ENCODE data around the gene FAM241B. TPM values are rescaled to one million over a fixed set of nuclear protein-coding genes. Genes with fewer than 3 reads are reported as not detected.

The FAM241B gene
- total RNA-seq, 1 donor from 2014 or later: not detected

- no peaks in the 10 kb centered on the region for H3K4me1 ChIP-seq (ENCODE audit: control insufficient read depth in 3 of 3, insufficient read depth in 3 of 3, low read length in 3 of 3)
Measured at GRCh38 chr10:69663369-69663947, 33.4 kb downstream of the FAM241B start.

GRCh38 chr10:69665474-69666320 lies 35.6 kb downstream of the FAM241B start:
- H3K9ac ChIP-seq (ENCODE audit: low read depth in 1 of 3, low read length in 3 of 3): no peak overlapping the region
- peaks cover 4 to 46% (median 36%) of the 10 kb centered on the region in 3 donors for H3K27me3 ChIP-seq (ENCODE audit: control insufficient read depth in 3 of 3, insufficient read depth in 3 of 3, low read length in 3 of 3)
- no peak overlapping the region for H3K27ac ChIP-seq (ENCODE audit: low read depth, low read length)
- H3K4me1 ChIP-seq (ENCODE audit: control insufficient read depth in 3 of 3, insufficient read depth in 3 of 3, low read length in 3 of 3): no peaks in the 10 kb centered on the region
- no peaks in the 10 kb centered on the region for H3K9me3 ChIP-seq (ENCODE audit: control insufficient read depth in 3 of 3, low read length in 3 of 3)
- H3K36me3 ChIP-seq (ENCODE audit: control insufficient read depth in 3 of 3, insufficient read depth in 3 of 3, low read length in 3 of 3): no peaks in the 10 kb centered on the region
- H3K4me3 ChIP-seq (ENCODE audit: low read length in 3 of 3): no peak overlapping the region

More at GRCh38 chr10:69663369-69663947, 33.4 kb downstream of the FAM241B start:
- Histone ChIP-seq H3K9ac (ENCODE audit: low read depth in 1 of 3, low read length in 3 of 3) (no peak overlapping the region), H3K27me3 (ENCODE audit: control insufficient read depth in 3 of 3, insufficient read depth in 3 of 3, low read length in 3 of 3) (peaks cover 0 to 40% (median 18%) of the 10 kb centered on the region in 3 donors), H3K27ac (ENCODE audit: low read depth, low read length) (no peak overlapping the region), H3K4me3 (ENCODE audit: low read length in 3 of 3) (no peak overlapping the region), H3K36me3 (ENCODE audit: control insufficient read depth in 3 of 3, insufficient read depth in 3 of 3, low read length in 3 of 3) (no peaks in the 10 kb centered on the region), H3K9me3 (ENCODE audit: control insufficient read depth in 3 of 3, low read length in 3 of 3) (no peaks in the 10 kb centered on the region)

- Histone ChIP-seq H3K27ac (ENCODE audit: low read depth, low read length) (no peak overlapping the region), H3K27me3 (ENCODE audit: control insufficient read depth in 3 of 3, insufficient read depth in 3 of 3, low read length in 3 of 3) (peaks cover 4 to 46% (median 36%) of the 10 kb centered on the region in 3 donors), H3K4me1 (ENCODE audit: control insufficient read depth in 3 of 3, insufficient read depth in 3 of 3, low read length in 3 of 3) (no peaks in the 10 kb centered on the region), H3K9me3 (ENCODE audit: control insufficient read depth in 3 of 3, low read length in 3 of 3) (no peaks in the 10 kb centered on the region), H3K4me3 (ENCODE audit: low read length in 3 of 3) (no peak overlapping the region), H3K9ac (ENCODE audit: low read depth in 1 of 3, low read length in 3 of 3) (no peak overlapping the region), H3K36me3 (ENCODE audit: control insufficient read depth in 3 of 3, insufficient read depth in 3 of 3, low read length in 3 of 3) (no peaks in the 10 kb centered on the region)
Measured at GRCh38 chr10:69666756-69667155, 36.7 kb downstream of the FAM241B start.

GRCh38 chr10:69668721-69669120 lies 38.7 kb downstream of the FAM241B start:
- Histone ChIP-seq H3K4me1 (ENCODE audit: control insufficient read depth in 3 of 3, insufficient read depth in 3 of 3, low read length in 3 of 3) (no peaks in the 10 kb centered on the region), H3K9ac (ENCODE audit: low read depth in 1 of 3, low read length in 3 of 3) (no peak overlapping the region), H3K9me3 (ENCODE audit: control insufficient read depth in 3 of 3, low read length in 3 of 3) (no peaks in the 10 kb centered on the region), H3K4me3 (ENCODE audit: low read length in 3 of 3) (no peak overlapping the region), H3K27ac (ENCODE audit: low read depth, low read length) (no peak overlapping the region), H3K36me3 (ENCODE audit: control insufficient read depth in 3 of 3, insufficient read depth in 3 of 3, low read length in 3 of 3) (no peaks in the 10 kb centered on the region), H3K27me3 (ENCODE audit: control insufficient read depth in 3 of 3, insufficient read depth in 3 of 3, low read length in 3 of 3) (peaks cover 4 to 41% (median 36%) of the 10 kb centered on the region in 3 donors)

GRCh38 chr10:69669409-69669808 lies 39.4 kb downstream of the FAM241B start:
- H3K9me3 ChIP-seq (ENCODE audit: control insufficient read depth in 3 of 3, low read length in 3 of 3): no peaks in the 10 kb centered on the region
- no peak overlapping the region for H3K9ac ChIP-seq (ENCODE audit: low read depth in 1 of 3, low read length in 3 of 3)
- peaks cover 4 to 36% (median 34%) of the 10 kb centered on the region in 3 donors for H3K27me3 ChIP-seq (ENCODE audit: control insufficient read depth in 3 of 3, insufficient read depth in 3 of 3, low read length in 3 of 3)
- H3K4me1 ChIP-seq (ENCODE audit: control insufficient read depth in 3 of 3, insufficient read depth in 3 of 3, low read length in 3 of 3): no peaks in the 10 kb centered on the region
- no peak overlapping the region for H3K4me3 ChIP-seq (ENCODE audit: low read length in 3 of 3)
- H3K36me3 ChIP-seq (ENCODE audit: control insufficient read depth in 3 of 3, insufficient read depth in 3 of 3, low read length in 3 of 3): no peaks in the 10 kb centered on the region
- no peak overlapping the region for H3K27ac ChIP-seq (ENCODE audit: low read depth, low read length)

GRCh38 chr10:69673521-69673920 lies 43.5 kb downstream of the FAM241B start:
- Histone ChIP-seq H3K9ac (ENCODE audit: low read depth in 1 of 3, low read length in 3 of 3) (no peak overlapping the region), H3K36me3 (ENCODE audit: control insufficient read depth in 3 of 3, insufficient read depth in 3 of 3, low read length in 3 of 3) (no peaks in the 10 kb centered on the region), H3K4me3 (ENCODE audit: low read length in 3 of 3) (no peak overlapping the region), H3K9me3 (ENCODE audit: control insufficient read depth in 3 of 3, low read length in 3 of 3) (no peaks in the 10 kb centered on the region), H3K27ac (ENCODE audit: low read depth, low read length) (no peak overlapping the region), H3K4me1 (ENCODE audit: control insufficient read depth in 3 of 3, insufficient read depth in 3 of 3, low read length in 3 of 3) (no peaks in the 10 kb centered on the region), H3K27me3 (ENCODE audit: control insufficient read depth in 3 of 3, insufficient read depth in 3 of 3, low read length in 3 of 3) (peaks cover 8 to 32% (median 28%) of the 10 kb centered on the region in 3 donors)

- Histone ChIP-seq H3K36me3 (ENCODE audit: control insufficient read depth in 3 of 3, insufficient read depth in 3 of 3, low read length in 3 of 3) (no peaks in the 10 kb centered on the region), H3K9ac (ENCODE audit: low read depth in 1 of 3, low read length in 3 of 3) (no peak overlapping the region), H3K9me3 (ENCODE audit: control insufficient read depth in 3 of 3, low read length in 3 of 3) (no peaks in the 10 kb centered on the region), H3K27me3 (ENCODE audit: control insufficient read depth in 3 of 3, insufficient read depth in 3 of 3, low read length in 3 of 3) (peaks cover 4 to 23% (median 20%) of the 10 kb centered on the region in 3 donors), H3K4me3 (ENCODE audit: low read length in 3 of 3) (no peak overlapping the region), H3K27ac (ENCODE audit: low read depth, low read length) (no peak overlapping the region), H3K4me1 (ENCODE audit: control insufficient read depth in 3 of 3, insufficient read depth in 3 of 3, low read length in 3 of 3) (no peaks in the 10 kb centered on the region)
Measured at GRCh38 chr10:69674786-69675185, 44.7 kb downstream of the FAM241B start.

- H3K9ac ChIP-seq (ENCODE audit: low read depth in 1 of 3, low read length in 3 of 3): no peak overlapping the region
- no peaks in the 10 kb centered on the region for H3K4me1 ChIP-seq (ENCODE audit: control insufficient read depth in 3 of 3, insufficient read depth in 3 of 3, low read length in 3 of 3)
- no peaks in the 10 kb centered on the region for H3K36me3 ChIP-seq (ENCODE audit: control insufficient read depth in 3 of 3, insufficient read depth in 3 of 3, low read length in 3 of 3)
- peaks cover 5 to 23% (median 22%) of the 10 kb centered on the region in 3 donors for H3K27me3 ChIP-seq (ENCODE audit: control insufficient read depth in 3 of 3, insufficient read depth in 3 of 3, low read length in 3 of 3)
- no peak overlapping the region for H3K27ac ChIP-seq (ENCODE audit: low read depth, low read length)
- H3K9me3 ChIP-seq (ENCODE audit: control insufficient read depth in 3 of 3, low read length in 3 of 3): no peaks in the 10 kb centered on the region
- no peak overlapping the region for H3K4me3 ChIP-seq (ENCODE audit: low read length in 3 of 3)
Measured at GRCh38 chr10:69676301-69676700, 46.3 kb downstream of the FAM241B start.

GRCh38 chr10:69677985-69678654 lies 48.1 kb downstream of the FAM241B start:
- Histone ChIP-seq H3K27me3 (ENCODE audit: control insufficient read depth in 3 of 3, insufficient read depth in 3 of 3, low read length in 3 of 3) (peaks cover 8 to 22% (median 21%) of the 10 kb centered on the region in 3 donors), H3K27ac (ENCODE audit: low read depth, low read length) (no peak overlapping the region)

GRCh38 chr10:69679736-69680135 lies 49.7 kb downstream of the FAM241B start:
- H3K27me3 ChIP-seq (ENCODE audit: control insufficient read depth in 3 of 3, insufficient read depth in 3 of 3, low read length in 3 of 3): peaks cover 6 to 21% (median 21%) of the 10 kb centered on the region in 3 donors
- H3K4me3 ChIP-seq (ENCODE audit: low read length in 3 of 3): no peak overlapping the region
- no peaks in the 10 kb centered on the region for H3K36me3 ChIP-seq (ENCODE audit: control insufficient read depth in 3 of 3, insufficient read depth in 3 of 3, low read length in 3 of 3)
- peaks cover 0 to 4% (median 0%) of the 10 kb centered on the region in 3 donors for H3K4me1 ChIP-seq (ENCODE audit: control insufficient read depth in 3 of 3, insufficient read depth in 3 of 3, low read length in 3 of 3)
- H3K9me3 ChIP-seq (ENCODE audit: control insufficient read depth in 3 of 3, low read length in 3 of 3): no peaks in the 10 kb centered on the region
- H3K9ac ChIP-seq (ENCODE audit: low read depth in 1 of 3, low read length in 3 of 3): no peak overlapping the region
- no peak overlapping the region for H3K27ac ChIP-seq (ENCODE audit: low read depth, low read length)

More at GRCh38 chr10:69677985-69678654, 48.1 kb downstream of the FAM241B start:
- no peak overlapping the region for H3K4me3 ChIP-seq (ENCODE audit: low read length in 3 of 3)
- no peaks in the 10 kb centered on the region for H3K9me3 ChIP-seq (ENCODE audit: control insufficient read depth in 3 of 3, low read length in 3 of 3)
- H3K9ac ChIP-seq (ENCODE audit: low read depth in 1 of 3, low read length in 3 of 3): no peak overlapping the region
- H3K4me1 ChIP-seq (ENCODE audit: control insufficient read depth in 3 of 3, insufficient read depth in 3 of 3, low read length in 3 of 3): no peaks in the 10 kb centered on the region
- H3K36me3 ChIP-seq (ENCODE audit: control insufficient read depth in 3 of 3, insufficient read depth in 3 of 3, low read length in 3 of 3): no peaks in the 10 kb centered on the region

Data from skeletal muscle tissue (tissue), 4 donors.